ENCODE data around the gene DTD1. TPM values are rescaled to one million over a fixed set of nuclear protein-coding genes. Genes with fewer than 3 reads are reported as not detected.

The DTD1 gene
- total RNA-seq, 1 experiment from 2014 or later, result 14.3 TPM

DNA sequence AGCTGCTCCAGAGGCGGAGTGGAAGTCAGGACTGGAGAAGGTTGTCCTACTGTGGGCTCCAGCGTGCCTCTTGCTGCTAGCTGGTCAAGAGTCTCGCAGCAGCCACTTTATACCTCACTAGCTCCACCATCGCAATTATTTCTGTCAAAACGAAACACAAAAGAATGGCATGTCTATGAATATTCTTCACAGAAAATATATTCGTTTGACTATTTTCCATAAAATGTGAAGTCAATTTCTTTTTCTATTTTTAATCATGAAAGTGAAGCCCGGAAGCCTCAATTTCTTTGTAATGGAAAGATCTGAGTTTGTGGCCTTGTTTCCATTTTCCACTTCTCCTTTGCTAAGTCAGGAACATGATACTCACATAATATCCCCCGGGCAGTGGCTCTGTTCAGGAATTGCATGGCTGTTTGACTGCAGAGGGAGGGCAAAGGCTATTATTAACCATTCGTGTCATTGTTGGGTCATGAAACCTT is 51.7 kb downstream of the DTD1 start:
- intact Hi-C loops (cut with micrococcal nuclease; ENCODE audit: unreplicated experiment), result no loop called here
- TF ChIP-seq, protein P1, sequence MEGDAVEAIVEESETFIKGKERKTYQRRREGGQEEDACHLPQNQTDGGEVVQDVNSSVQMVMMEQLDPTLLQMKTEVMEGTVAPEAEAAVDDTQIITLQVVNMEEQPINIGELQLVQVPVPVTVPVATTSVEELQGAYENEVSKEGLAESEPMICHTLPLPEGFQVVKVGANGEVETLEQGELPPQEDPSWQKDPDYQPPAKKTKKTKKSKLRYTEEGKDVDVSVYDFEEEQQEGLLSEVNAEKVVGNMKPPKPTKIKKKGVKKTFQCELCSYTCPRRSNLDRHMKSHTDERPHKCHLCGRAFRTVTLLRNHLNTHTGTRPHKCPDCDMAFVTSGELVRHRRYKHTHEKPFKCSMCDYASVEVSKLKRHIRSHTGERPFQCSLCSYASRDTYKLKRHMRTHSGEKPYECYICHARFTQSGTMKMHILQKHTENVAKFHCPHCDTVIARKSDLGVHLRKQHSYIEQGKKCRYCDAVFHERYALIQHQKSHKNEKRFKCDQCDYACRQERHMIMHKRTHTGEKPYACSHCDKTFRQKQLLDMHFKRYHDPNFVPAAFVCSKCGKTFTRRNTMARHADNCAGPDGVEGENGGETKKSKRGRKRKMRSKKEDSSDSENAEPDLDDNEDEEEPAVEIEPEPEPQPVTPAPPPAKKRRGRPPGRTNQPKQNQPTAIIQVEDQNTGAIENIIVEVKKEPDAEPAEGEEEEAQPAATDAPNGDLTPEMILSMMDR (IDR thresholded peaks at IDR 0.05; ENCODE audit: unreplicated experiment), result no peak
- Mint-ChIP-seq H3K27ac (ENCODE audit: unreplicated experiment) (no peak overlapping the region), H3K4me1 (ENCODE audit: low read depth, unreplicated experiment) (no peaks in the 10 kb centered on the region), H3K4me3 (ENCODE audit: low read depth, unreplicated experiment) (no peak overlapping the region), H3K36me3 (ENCODE audit: insufficient read depth, unreplicated experiment) (no peaks in the 10 kb centered on the region), H3K27me3 (ENCODE audit: unreplicated experiment) (no peaks in the 10 kb centered on the region), H3K9me3 (ENCODE audit: low read depth, unreplicated experiment) (no peaks in the 10 kb centered on the region)
- no peak for DNase-seq
- no TSS peak for BruUV-seq (replicated peaks)
- CTCF ChIA-PET, result no interaction called here

DNA sequence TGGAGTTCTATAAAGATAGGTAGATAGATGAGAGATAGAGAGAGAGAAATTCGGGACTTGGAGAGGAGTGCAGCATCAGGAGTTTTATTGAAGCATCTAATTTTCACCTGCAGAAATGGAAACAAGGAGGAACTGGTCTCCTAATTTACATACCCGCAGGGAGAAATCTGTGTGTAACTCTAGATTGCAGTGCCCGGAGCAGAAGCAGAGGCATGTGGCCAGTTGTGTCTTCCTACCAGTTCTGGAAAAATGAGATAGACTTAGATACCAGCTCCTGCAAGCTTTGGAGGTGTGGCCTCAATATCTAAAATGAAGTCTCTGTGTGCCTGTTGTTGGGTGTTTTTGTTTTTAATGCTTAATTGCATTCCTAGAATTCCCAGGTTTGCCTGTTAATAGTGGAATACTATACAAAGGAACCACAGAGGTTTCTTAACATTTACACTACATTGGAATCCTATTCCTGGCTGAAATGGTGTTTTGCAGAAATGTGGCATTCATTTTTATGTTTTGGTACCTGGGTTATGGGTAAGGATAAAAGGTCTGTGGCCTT is 57.4 kb downstream of the DTD1 start:
- H3K27ac Mint-ChIP-seq (ENCODE audit: unreplicated experiment), result no peak overlapping the region
- CTCF ChIA-PET, result no interaction called here
- H3K27me3 Mint-ChIP-seq (ENCODE audit: unreplicated experiment), result no peaks in the 10 kb centered on the region

DNA sequence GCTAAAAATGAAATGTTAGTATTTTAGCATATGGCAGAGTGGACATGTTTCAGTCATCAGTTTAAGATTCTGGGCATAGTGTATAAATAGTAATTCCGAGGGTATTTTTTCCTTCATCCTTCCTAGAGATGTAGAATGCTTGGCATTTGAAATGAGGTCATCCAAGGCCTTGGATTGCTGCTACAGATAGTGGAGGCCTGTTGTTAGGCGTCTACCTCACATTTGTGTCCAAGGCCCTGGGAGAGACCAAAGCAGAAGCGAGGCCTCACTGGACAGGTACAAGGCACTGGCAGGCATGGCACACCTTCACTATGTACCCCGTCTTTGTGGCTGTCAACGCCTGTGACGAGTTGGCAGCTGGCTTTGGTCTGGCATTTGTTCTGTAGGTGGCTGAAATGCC is 58.0 kb downstream of the DTD1 start:
- H3K27ac Mint-ChIP-seq (ENCODE audit: unreplicated experiment), result no peak overlapping the region
- H3K9me3 Mint-ChIP-seq (ENCODE audit: low read depth, unreplicated experiment), result no peaks in the 10 kb centered on the region
- intact Hi-C loops (cut with micrococcal nuclease; ENCODE audit: unreplicated experiment), result no loop called here
- no peaks in the 10 kb centered on the region for H3K4me1 Mint-ChIP-seq (ENCODE audit: low read depth, unreplicated experiment)
- TF ChIP-seq, protein P1 (IDR thresholded peaks at IDR 0.05; ENCODE audit: unreplicated experiment), result no peak
- CTCF ChIA-PET, result no interaction called here
- H3K36me3 Mint-ChIP-seq (ENCODE audit: insufficient read depth, unreplicated experiment), result no peaks in the 10 kb centered on the region
- no peaks in the 10 kb centered on the region for H3K27me3 Mint-ChIP-seq (ENCODE audit: unreplicated experiment)
- DNase-seq, result no peak
- no TSS peak for BruUV-seq (replicated peaks)
- no peak overlapping the region for H3K4me3 Mint-ChIP-seq (ENCODE audit: low read depth, unreplicated experiment)

More for the DNA sequence above, 57.4 kb downstream of the DTD1 start:
- TF ChIP-seq, protein P1 (IDR thresholded peaks at IDR 0.05; ENCODE audit: unreplicated experiment), result no peak
- Mint-ChIP-seq H3K9me3 (ENCODE audit: low read depth, unreplicated experiment) (no peaks in the 10 kb centered on the region), H3K4me1 (ENCODE audit: low read depth, unreplicated experiment) (no peaks in the 10 kb centered on the region), H3K4me3 (ENCODE audit: low read depth, unreplicated experiment) (no peak overlapping the region), H3K36me3 (ENCODE audit: insufficient read depth, unreplicated experiment) (no peaks in the 10 kb centered on the region)
- BruUV-seq (replicated peaks), result no TSS peak
- intact Hi-C loops (cut with micrococcal nuclease; ENCODE audit: unreplicated experiment), result no loop called here
- no peak for DNase-seq

DNA sequence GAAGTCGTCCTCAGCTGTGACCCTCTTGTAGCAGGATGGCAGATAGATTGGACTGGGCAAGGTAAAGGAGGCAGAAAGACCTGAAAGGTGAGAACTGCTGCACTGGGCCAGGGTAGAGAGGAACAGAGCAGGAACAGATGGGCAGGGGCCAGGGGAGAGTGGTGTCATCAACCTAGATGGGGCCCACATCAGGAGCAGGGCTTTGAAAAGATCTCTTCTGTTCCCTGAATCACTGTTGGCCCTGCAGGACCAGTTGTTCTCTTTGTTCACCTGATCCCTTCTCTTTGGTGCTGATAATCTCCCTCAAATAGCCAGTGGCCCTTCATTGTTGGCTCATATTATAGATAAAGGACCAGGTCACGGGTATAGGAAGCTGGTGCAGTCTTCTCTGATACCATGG is 59.9 kb downstream of the DTD1 start:
- Mint-ChIP-seq H3K27ac (ENCODE audit: unreplicated experiment) (no peak overlapping the region), H3K4me3 (ENCODE audit: low read depth, unreplicated experiment) (no peak overlapping the region), H3K36me3 (ENCODE audit: insufficient read depth, unreplicated experiment) (no peaks in the 10 kb centered on the region), H3K4me1 (ENCODE audit: low read depth, unreplicated experiment) (no peaks in the 10 kb centered on the region), H3K9me3 (ENCODE audit: low read depth, unreplicated experiment) (no peaks in the 10 kb centered on the region), H3K27me3 (ENCODE audit: unreplicated experiment) (no peaks in the 10 kb centered on the region)
- DNase-seq, result no peak
- CTCF ChIA-PET, result no interaction called here
- intact Hi-C loops (cut with micrococcal nuclease; ENCODE audit: unreplicated experiment), result no loop called here
- TF ChIP-seq, protein P1 (IDR thresholded peaks at IDR 0.05; ENCODE audit: unreplicated experiment), result no peak
- no TSS peak for BruUV-seq (replicated peaks)
